ENCODE measurements around the gene SREBF1. TPM values are rescaled to one million over a fixed set of nuclear protein-coding genes. Genes with fewer than 3 reads are reported as not detected.
"Not testable (repeated sequence)": the region's sequence is repeated elsewhere in the genome, so short reads cannot be mapped to it uniquely, and the experiment has no call there.

Gene SREBF1
- total RNA-seq, 1 experiment from 2014 or later: 92.5 TPM

- DNase-seq (ENCODE audit: low spot score): peak; percentile 39
Observed at GRCh38 chr17:17812211-17813054, 24.4 kb downstream of the SREBF1 start.

DNA sequence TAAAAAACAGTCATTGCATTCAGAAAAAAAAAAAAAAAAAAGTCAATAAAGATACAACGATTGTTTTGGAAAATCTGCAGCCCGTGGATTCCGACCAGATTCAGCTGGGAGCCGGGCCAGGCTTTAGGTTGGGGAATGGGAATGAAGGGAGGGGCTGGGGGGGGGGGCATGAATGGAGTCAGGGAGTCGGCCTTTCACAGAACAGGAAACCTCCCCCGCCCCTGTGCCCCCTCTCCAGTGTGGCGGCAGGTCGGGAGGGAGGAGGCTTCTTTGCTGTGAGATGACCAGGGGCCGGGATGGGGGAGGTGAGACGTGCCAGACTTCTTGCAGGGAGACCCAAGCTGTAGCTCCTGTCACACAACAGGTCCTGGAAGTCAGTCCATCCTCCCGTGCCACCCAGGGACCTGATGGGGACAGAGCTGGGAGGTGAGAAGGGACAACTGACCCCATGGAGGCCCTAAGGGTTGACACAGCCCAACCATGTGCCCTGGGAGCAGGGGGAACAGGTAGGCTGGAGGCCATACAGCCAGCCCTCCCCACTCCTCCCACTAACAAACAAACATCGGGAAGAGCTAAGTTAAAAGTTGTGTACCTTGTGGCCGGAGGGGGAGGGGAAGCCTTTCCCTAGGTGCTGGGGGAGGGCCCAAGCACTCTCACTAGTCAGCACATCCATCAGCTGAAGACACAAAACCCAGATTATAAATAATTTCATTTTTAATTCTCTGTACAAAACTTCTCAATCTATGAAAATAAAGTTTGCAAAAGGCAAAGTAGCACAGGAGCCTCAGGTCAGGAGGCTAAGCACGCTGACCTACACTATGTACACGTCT is 25.2 kb downstream of the SREBF1 start:
- DNase-seq (ENCODE audit: low spot score): no peak

DNA sequence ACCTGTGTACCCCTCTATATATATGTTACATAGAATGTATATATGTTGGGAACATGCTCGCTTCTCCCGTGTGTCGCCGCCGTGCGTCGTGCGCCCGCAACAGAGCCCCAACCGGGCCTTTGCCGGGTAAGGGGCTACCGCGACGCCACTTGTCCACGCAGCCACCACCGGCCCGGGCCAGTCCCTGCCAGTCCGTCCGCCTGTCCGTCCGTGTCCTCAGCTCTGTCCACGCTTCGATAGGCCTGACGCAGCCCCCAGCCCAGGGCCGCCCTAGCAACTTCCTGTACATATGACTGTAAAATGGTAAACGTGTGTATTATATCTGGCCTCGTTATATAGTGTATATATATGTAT is 25.9 kb downstream of the SREBF1 start:
- no peak for DNase-seq (ENCODE audit: low spot score)

DNA sequence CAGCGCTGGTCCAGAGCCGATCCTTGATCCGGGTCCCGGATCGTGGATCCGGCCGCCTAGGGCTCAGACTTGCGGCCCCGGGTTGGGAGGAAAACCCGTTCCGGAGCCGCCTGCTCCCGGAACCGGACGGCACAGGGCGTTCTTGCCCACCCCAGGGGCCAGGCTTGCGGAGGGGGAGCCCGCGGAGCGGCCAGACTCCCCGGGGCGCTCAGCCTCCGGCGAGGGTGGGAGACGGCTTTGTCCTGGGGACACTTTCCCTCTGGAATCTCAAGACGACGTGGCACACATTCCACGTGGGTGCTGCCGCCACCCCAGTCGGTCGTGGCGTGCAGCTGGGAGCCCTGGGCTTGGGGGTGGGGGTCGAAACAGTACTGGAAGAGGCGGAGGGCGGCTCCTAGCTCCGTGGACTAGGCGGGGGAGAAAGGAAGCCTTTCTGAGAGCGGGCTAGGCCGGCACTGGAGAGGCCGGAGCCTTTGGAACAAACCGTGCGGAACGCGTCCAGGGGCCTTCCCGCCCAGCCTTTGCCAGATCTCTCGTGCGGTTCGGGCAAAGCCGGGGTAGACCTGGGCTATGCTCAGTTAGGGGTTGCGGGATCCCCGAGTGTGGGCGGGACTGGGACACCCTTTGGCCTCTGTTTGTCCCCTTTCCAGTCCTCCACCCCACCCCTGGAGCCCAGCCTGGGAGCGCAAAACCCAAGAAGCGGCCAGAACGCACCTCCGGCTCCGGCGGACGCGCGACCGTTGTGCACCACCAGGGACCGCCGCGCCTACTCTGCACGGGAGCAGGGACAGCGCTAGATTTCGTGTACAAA is 26.5 kb downstream of the SREBF1 start:
- no peak for DNase-seq (ENCODE audit: low spot score)

- DNase-seq (ENCODE audit: low spot score): no peak
Observed at GRCh38 chr17:17809531-17810083, 27.2 kb downstream of the SREBF1 start.

- peak; percentile 29 for DNase-seq (ENCODE audit: low spot score)
Observed at GRCh38 chr17:17808706-17809432, 27.9 kb downstream of the SREBF1 start.

GRCh38 chr17:17808200-17808599 is 28.6 kb downstream of the SREBF1 start:
- not testable (repeated sequence) for DNase-seq (ENCODE audit: low spot score)

GRCh38 chr17:17807440-17807839 is 29.3 kb downstream of the SREBF1 start:
- DNase-seq (ENCODE audit: low spot score): no peak

DNA sequence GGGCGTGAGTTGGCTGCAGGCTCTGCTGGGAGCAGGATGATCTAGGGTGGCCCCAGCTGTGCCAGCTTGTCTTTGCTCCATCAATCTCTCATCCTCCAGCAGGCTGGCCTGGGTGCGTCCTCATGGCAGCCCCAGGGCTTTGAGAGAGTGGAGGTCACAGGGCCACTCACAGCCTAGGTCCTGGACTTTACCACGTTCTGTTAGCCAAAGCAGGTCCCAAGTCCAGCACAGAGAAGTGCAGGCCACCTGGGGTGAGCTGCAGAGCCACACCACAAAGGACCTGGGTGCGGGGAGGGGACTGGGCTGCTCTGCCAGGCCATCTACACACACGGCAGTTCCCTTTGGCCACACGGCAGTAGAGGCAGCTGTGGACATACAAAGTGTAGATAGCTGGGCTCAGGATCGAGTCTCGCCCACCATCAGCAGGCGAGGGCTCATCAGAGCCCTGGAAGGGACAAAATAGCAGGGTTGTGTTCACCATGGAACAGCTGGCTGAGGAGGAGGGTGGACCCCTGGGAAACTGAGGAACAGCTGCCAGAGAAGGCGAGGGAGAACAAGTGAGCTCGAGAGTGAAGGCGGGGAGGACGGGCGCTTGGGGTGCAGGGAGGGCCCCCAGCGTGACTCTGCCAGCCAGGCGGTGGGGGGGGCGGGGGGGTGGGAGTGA is 30.0 kb downstream of the SREBF1 start:
- DNase-seq (ENCODE audit: low spot score): no peak

GRCh38 chr17:17806035-17806434 is 30.8 kb downstream of the SREBF1 start:
- DNase-seq (ENCODE audit: low spot score): no peak

GRCh38 chr17:17805575-17805974 is 31.2 kb downstream of the SREBF1 start:
- DNase-seq (ENCODE audit: low spot score): no peak

DNA sequence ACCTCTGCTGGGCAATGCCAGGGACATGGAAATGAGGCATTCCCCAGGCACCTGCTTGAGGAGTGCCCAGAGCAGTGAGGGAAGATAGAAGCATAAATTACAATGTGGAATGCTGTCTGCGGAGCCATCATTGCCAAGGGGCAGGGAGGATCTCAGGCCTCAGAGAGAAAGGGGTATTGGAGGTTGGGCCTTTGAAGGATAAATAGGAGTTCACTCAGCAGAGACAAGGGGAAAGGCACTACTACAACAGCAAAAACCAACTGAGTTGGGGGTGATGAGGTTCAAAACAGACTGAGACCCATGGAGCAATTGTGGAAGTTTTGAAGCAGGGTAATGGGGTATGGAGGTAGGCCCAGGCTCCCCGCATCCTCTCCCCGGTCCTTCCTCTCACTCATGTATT is 32.8 kb downstream of the SREBF1 start:
- no peak for DNase-seq (ENCODE audit: low spot score)

DNA sequence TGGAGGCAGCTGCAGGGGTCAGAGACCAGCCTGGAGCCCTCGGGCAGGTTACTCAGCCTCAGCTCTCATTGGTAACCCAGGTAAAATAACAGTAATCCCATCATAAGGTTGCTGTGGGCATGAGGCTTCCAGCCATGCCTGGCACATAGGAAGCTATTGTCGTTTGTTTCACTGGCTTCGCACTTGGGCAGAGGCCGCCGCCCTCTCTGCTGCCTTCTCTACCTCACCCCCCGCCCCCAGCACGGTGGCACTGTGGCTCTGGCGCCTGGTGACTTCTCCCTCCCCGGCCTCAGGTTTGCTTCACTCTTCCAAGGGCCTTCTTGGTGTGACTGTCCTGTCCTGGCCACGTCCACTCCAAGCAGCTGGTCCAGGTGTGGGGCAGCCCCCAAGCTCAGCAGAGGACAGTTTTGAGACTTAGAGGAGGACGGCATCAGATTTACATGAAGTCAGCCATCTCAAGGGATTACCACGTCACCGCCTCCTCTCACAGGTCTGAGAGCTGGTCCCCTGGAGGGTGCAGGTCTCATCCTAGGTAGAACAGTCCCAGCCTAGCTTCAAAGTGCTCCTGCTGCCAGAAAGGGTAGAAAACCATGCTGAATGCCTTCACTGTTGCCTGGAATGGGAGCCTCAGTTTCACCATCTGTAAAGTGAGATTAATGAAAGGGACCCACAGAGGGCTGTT is 34.8 kb downstream of the SREBF1 start:
- no peak for DNase-seq (ENCODE audit: low spot score)

DNA sequence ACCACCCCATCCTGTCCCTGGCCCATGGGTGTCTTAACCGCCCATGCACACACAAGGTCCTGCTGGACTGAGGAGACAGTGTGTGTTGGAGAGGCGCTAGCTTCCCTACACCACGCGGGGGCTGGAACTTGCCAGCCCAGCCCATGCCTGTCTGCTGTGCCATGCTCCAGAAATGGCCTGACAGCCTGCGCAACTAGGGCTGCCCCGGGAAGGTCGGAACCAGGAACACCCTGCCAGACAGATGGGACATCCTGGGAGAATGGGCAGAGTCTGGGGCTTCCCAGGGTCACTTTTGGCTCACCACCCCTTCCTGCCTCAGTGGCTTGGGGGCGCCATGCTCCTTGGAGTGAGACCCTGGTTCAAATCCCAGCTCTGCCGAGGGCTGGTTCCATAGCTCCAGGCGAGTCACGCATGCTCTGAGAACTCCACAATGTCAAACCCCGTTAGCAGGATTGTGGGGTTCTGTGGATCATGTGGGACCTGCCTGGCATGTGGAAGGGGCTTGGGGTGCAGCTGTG is 36.2 kb downstream of the SREBF1 start:
- no peak for DNase-seq (ENCODE audit: low spot score)

GRCh38 chr17:17798573-17799255 is 38.1 kb downstream of the SREBF1 start:
- no peak for DNase-seq (ENCODE audit: low spot score)

- no peak for DNase-seq (ENCODE audit: low spot score)
Observed at GRCh38 chr17:17798010-17798556, 38.7 kb downstream of the SREBF1 start.

DNA sequence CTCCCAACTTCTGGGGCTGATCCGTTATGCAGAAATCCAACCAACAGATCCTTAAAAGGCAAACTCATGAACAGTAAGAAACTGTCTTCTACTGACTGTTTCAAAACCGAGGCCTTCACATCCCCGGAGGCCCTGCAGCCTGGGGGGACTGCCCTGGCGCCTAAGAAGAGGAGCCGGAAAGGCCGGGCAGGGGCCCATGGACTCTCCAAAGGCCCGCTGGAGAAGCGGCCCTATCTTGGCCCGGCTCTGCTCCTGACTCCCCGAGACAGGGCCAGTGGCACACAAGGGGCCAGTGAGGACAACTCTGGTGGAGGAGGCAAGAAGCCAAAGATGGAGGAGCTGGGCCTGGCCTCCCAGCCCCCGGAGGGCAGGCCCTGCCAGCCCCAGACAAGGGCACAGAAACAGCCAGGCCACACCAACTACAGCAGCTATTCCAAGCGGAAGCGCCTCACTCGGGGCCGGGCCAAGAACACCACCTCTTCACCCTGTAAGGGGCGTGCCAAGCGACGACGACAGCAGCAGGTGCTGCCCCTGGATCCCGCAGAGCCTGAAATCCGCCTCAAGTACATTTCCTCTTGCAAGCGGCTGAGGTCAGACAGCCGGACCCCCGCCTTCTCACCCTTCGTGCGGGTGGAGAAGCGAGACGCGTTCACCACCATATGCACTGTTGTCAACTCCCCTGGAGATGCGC is 39.5 kb downstream of the SREBF1 start:
- no peak for DNase-seq (ENCODE audit: low spot score)

GRCh38 chr17:17796787-17797061 is 40.1 kb downstream of the SREBF1 start:
- DNase-seq (ENCODE audit: low spot score): no peak
